ENCODE results near the gene NODAL. TPM values are rescaled to one million over a fixed set of nuclear protein-coding genes. Genes with fewer than 3 reads are reported as not detected.
"Not testable (repeated sequence)": the region's sequence is repeated elsewhere in the genome, so short reads cannot be mapped to it uniquely, and the experiment has no call there.

NODAL gene
- not detected for polyA plus RNA-seq (2012; ENCODE audit: insufficient read depth, insufficient read length)

- H3K4me3 ChIP-seq (ENCODE audit: low read length): no peak within 1 kb of the TSS
Measured at GRCh38 chr10:70441161-70441894, at the start of gene NODAL. Gene NODAL (minus strand): TSS chr10:70441681. CDS start chr10:70441667, 14 bp downstream.

GRCh38 chr10:70490142-70490541, 48.7 kb upstream of the NODAL start:
- no peak overlapping the region for H3K4me3 ChIP-seq (ENCODE audit: low read length)

More at GRCh38 chr10:70441161-70441894, at the start of gene NODAL:
- DNase-seq (ENCODE audit: low read depth, low spot score): no peak

GRCh38 chr10:70487824-70488223, 46.3 kb upstream of the NODAL start:
- no peak overlapping the region for H3K4me3 ChIP-seq (ENCODE audit: low read length)
- DNase-seq (ENCODE audit: low read depth, low spot score): no peak

More at GRCh38 chr10:70490142-70490541, 48.7 kb upstream of the NODAL start:
- no peak for DNase-seq (ENCODE audit: low read depth, low spot score)

- DNase-seq (ENCODE audit: low read depth, low spot score); H3K4me3 ChIP-seq (ENCODE audit: low read length): not testable (repeated sequence)
Measured at GRCh38 chr10:70483872-70484271, 42.4 kb upstream of the NODAL start.

GRCh38 chr10:70482982-70483760, 41.7 kb upstream of the NODAL start:
- DNase-seq (ENCODE audit: low read depth, low spot score): no peak

GRCh38 chr10:70481831-70482530, 40.5 kb upstream of the NODAL start:
- no peak for DNase-seq (ENCODE audit: low read depth, low spot score)
- no peak overlapping the region for H3K4me3 ChIP-seq (ENCODE audit: low read length)

More at GRCh38 chr10:70482982-70483760, 41.7 kb upstream of the NODAL start:
- H3K4me3 ChIP-seq (ENCODE audit: low read length): no peak overlapping the region

- DNase-seq (ENCODE audit: low read depth, low spot score): no peak
- no peak overlapping the region for H3K4me3 ChIP-seq (ENCODE audit: low read length)
Measured at GRCh38 chr10:70481105-70481504, 39.6 kb upstream of the NODAL start.

- peak; percentile 79 for DNase-seq (ENCODE audit: low read depth, low spot score)
- H3K4me3 ChIP-seq (ENCODE audit: low read length): peak overlapping the region; percentile 65
Measured at GRCh38 chr10:70480239-70480861, 38.9 kb upstream of the NODAL start.

- DNase-seq (ENCODE audit: low read depth, low spot score): no peak
- peak overlapping the region; percentile 65 for H3K4me3 ChIP-seq (ENCODE audit: low read length)
Measured at GRCh38 chr10:70479626-70480238, 38.3 kb upstream of the NODAL start.

GRCh38 chr10:70479165-70479581, 37.7 kb upstream of the NODAL start:
- H3K4me3 ChIP-seq (ENCODE audit: low read length): peak overlapping the region; percentile 65
- no peak for DNase-seq (ENCODE audit: low read depth, low spot score)

- peak; percentile 49 for DNase-seq (ENCODE audit: low read depth, low spot score)
- peak within 1 kb of the TSS; percentile 65 for H3K4me3 ChIP-seq (ENCODE audit: low read length)
Measured at GRCh38 chr10:70478191-70479164, 37.0 kb upstream of the NODAL start, which contains the start of gene PALD1. Gene PALD1 (plus strand): TSS chr10:70478767. CDS start chr10:70525952, 47,185 bp downstream.

GRCh38 chr10:70477661-70478162, 36.2 kb upstream of the NODAL start:
- peak; percentile 93 for DNase-seq (ENCODE audit: low read depth, low spot score)
- peak overlapping the region; percentile 65 for H3K4me3 ChIP-seq (ENCODE audit: low read length)

- DNase-seq (ENCODE audit: low read depth, low spot score): no peak
- no peak overlapping the region for H3K4me3 ChIP-seq (ENCODE audit: low read length)
Measured at GRCh38 chr10:70476249-70477035, 35.0 kb upstream of the NODAL start.

GRCh38 chr10:70475661-70476060, 34.2 kb upstream of the NODAL start:
- H3K4me3 ChIP-seq (ENCODE audit: low read length): no peak overlapping the region
- no peak for DNase-seq (ENCODE audit: low read depth, low spot score)

- no peak overlapping the region for H3K4me3 ChIP-seq (ENCODE audit: low read length)
- no peak for DNase-seq (ENCODE audit: low read depth, low spot score)
Measured at GRCh38 chr10:70474780-70475179, 33.3 kb upstream of the NODAL start.

GRCh38 chr10:70472799-70473454, 31.4 kb upstream of the NODAL start:
- no peak overlapping the region for H3K4me3 ChIP-seq (ENCODE audit: low read length)
- no peak for DNase-seq (ENCODE audit: low read depth, low spot score)
